MCF 10A (cell line): Measurements from ENCODE around the gene SLC38A1. TPM values are rescaled to one million over a fixed set of nuclear protein-coding genes. Genes with fewer than 3 reads are reported as not detected.

Experiments used
- BruUV-seq: library from RNA; stranded (reverse); fragments of 400-500 nt; replicated peaks from 2 replicates; lab custom pipeline; 2021; lab: Mats Ljungman, UMichigan
- CTCF ChIA-PET: fragments of 300-600 bp; sonication (Branson Sonifier 250); formaldehyde crosslinking; extraction: SDS; loops from one replicate; lab custom pipeline; 2021; ENCODE audit warnings: antibody characterized with exemption, inconsistent platforms; lab: Yijun Ruan, JAX
- POLR2A ChIA-PET: fragments of 300-600, 350-650 bp; sonication (Branson Sonifier 250); formaldehyde crosslinking; extraction: SDS; loops from one replicate; lab custom pipeline; 2020; ENCODE audit warnings: antibody characterized with exemption, inconsistent platforms; lab: Yijun Ruan, JAX
- DNase-seq: peaks from one replicate; pipeline ENCODE4 v3.0.0-alpha.2; 2018; ENCODE audit not compliant: unreplicated experiment
- H3K27ac Mint-ChIP-seq: one replicate; pipeline ENCODE4 v1.8.0; 2022; ENCODE audit warnings: mild to moderate bottlenecking, low read depth, mixed read lengths; ENCODE audit not compliant: unreplicated experiment
- H3K27me3 Mint-ChIP-seq: one replicate; pipeline ENCODE4 v1.8.0; 2022; ENCODE audit warnings: mixed read lengths; ENCODE audit not compliant: insufficient read depth, unreplicated experiment
- H3K36me3 Mint-ChIP-seq: one replicate; pipeline ENCODE4 v1.8.0; 2022; ENCODE audit warnings: mild to moderate bottlenecking, moderate library complexity, mixed read lengths; ENCODE audit not compliant: insufficient read depth, unreplicated experiment
- H3K4me1 Mint-ChIP-seq: one replicate; pipeline ENCODE4 v1.8.0; 2022; ENCODE audit warnings: mixed read lengths; ENCODE audit not compliant: insufficient read depth, unreplicated experiment
- H3K4me3 Mint-ChIP-seq: one replicate; pipeline ENCODE4 v1.8.0; 2022; ENCODE audit warnings: mild to moderate bottlenecking, moderate library complexity, mixed read lengths; ENCODE audit not compliant: unreplicated experiment
- H3K9me3 Mint-ChIP-seq: one replicate; pipeline ENCODE4 v1.8.0; 2022; ENCODE audit warnings: mixed read lengths; ENCODE audit not compliant: unreplicated experiment
- intact Hi-C: fragments of 100-400 bp; cut with micrococcal nuclease; formaldehyde crosslinking; loops from 2 replicates; pipeline ENCODE4 v1.14.1; 2022
- total RNA-seq: library from RNA; stranded (reverse); gene quantifications from 2 replicates; pipeline ENCODE4 v1.2.3, GENCODE V29; 2022
- TF ChIP-seq, protein P1 (sequence below): fragments of 200-600 bp; IDR thresholded peaks from one replicate; pipeline ENCODE4 v1.8.0; 2022; ENCODE audit warnings: antibody characterized with exemption, mild to moderate bottlenecking; ENCODE audit not compliant: unreplicated experiment

Gene SLC38A1
- total RNA-seq, 1 experiment from 2014 or later: 327 TPM

DNA sequence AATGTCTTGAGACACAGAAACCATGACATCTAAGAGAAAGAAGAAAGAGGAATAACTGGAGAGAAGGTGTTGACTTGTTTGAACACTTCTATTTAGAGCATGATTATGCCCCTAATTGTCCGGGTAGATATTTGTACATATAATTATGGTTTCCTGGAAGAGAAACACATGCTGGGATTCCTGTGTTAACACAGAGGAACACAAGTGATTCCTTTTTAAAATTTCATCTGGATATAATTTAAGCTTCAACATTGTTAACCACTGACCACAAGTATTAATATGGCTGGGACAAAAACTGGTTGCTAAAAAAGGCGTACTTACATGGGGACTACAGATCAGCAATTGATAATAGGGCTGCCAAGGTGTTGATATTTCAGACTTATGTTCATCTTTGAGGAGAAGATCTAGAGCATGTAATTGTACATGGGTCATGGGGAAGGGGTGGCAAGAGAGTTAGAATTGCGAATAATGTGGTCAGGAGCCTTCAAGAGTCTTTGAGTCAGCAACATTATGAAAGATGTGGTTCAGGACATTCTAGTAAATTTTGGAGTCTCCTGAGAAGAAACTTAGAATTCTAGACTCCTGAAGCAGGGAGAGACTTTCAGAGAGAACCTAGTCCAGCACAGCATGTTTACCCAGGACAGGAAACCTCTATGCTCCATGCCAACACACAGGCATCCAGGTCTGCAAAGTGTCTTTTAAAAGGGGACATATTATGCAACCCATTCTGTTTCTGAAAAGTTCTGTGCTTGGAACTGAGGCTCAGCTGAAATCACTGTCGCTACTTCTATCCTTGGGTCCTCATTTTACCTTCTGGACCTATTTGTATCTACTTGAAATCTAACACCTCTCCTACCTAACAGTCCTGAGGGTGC, 56.5 kb downstream of the SLC38A1 start:
- TF ChIP-seq, protein P1, sequence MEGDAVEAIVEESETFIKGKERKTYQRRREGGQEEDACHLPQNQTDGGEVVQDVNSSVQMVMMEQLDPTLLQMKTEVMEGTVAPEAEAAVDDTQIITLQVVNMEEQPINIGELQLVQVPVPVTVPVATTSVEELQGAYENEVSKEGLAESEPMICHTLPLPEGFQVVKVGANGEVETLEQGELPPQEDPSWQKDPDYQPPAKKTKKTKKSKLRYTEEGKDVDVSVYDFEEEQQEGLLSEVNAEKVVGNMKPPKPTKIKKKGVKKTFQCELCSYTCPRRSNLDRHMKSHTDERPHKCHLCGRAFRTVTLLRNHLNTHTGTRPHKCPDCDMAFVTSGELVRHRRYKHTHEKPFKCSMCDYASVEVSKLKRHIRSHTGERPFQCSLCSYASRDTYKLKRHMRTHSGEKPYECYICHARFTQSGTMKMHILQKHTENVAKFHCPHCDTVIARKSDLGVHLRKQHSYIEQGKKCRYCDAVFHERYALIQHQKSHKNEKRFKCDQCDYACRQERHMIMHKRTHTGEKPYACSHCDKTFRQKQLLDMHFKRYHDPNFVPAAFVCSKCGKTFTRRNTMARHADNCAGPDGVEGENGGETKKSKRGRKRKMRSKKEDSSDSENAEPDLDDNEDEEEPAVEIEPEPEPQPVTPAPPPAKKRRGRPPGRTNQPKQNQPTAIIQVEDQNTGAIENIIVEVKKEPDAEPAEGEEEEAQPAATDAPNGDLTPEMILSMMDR: no peak
- Mint-ChIP-seq H3K4me3 (no peak overlapping the region), H3K36me3 (peaks cover 67% of the 10 kb centered on the region), H3K27ac (peak overlapping the region; percentile 52), H3K4me1 (peaks cover 51% of the 10 kb centered on the region), H3K9me3 (no peaks in the 10 kb centered on the region), H3K27me3 (no peaks in the 10 kb centered on the region)
- CTCF ChIA-PET: no interaction called here
- POLR2A ChIA-PET: interaction anchor here (0.6 to 1.8 kb wide), 2 partner anchors 52 to 56 kb away, joined by 4 to 6 read pairs; partner anchors contain the start of gene SLC38A1
- BruUV-seq: no TSS peak
- intact Hi-C loops: no loop called here
- no peak for DNase-seq

DNA sequence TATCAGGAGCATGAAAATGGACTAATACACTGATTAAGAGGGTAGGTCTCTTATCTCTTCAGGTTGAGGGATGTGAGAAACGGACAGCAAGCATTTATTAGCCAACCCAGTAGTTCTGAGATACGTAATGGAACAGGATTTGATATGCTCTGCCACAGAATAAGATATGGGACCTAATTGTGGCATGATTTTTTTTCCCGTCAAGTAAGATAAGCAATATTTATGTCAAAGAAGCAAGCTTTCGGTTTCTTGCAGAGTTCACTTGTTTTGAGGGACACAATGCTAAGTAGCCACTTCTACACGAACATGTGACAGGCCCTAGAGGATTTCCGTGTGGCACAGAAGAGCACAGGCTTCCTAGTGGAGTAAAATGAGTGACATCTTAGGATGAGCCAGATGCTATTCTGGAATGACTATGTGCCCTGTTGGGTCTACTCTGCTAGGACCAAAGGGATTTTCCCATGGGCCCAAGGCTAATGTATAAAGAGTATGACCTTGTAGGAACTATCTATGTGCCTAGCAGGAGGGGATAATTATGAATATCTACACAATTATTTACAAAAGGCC, 57.9 kb downstream of the SLC38A1 start:
- no TSS peak for BruUV-seq
- H3K27ac Mint-ChIP-seq: peak overlapping the region; percentile 52
- DNase-seq: no peak
- CTCF ChIA-PET: interaction anchor here (1.3 kb wide), 1 partner anchor 85 kb away, joined by 4 read pairs; no protein-coding TSS in a partner anchor
- H3K27me3 Mint-ChIP-seq: no peaks in the 10 kb centered on the region
- peaks cover 47% of the 10 kb centered on the region for H3K4me1 Mint-ChIP-seq
- TF ChIP-seq, protein P1: no peak
- no peak overlapping the region for H3K4me3 Mint-ChIP-seq
- POLR2A ChIA-PET: no interaction called here
- no peaks in the 10 kb centered on the region for H3K9me3 Mint-ChIP-seq
- intact Hi-C loops: no loop called here
- H3K36me3 Mint-ChIP-seq: peaks cover 72% of the 10 kb centered on the region

DNA sequence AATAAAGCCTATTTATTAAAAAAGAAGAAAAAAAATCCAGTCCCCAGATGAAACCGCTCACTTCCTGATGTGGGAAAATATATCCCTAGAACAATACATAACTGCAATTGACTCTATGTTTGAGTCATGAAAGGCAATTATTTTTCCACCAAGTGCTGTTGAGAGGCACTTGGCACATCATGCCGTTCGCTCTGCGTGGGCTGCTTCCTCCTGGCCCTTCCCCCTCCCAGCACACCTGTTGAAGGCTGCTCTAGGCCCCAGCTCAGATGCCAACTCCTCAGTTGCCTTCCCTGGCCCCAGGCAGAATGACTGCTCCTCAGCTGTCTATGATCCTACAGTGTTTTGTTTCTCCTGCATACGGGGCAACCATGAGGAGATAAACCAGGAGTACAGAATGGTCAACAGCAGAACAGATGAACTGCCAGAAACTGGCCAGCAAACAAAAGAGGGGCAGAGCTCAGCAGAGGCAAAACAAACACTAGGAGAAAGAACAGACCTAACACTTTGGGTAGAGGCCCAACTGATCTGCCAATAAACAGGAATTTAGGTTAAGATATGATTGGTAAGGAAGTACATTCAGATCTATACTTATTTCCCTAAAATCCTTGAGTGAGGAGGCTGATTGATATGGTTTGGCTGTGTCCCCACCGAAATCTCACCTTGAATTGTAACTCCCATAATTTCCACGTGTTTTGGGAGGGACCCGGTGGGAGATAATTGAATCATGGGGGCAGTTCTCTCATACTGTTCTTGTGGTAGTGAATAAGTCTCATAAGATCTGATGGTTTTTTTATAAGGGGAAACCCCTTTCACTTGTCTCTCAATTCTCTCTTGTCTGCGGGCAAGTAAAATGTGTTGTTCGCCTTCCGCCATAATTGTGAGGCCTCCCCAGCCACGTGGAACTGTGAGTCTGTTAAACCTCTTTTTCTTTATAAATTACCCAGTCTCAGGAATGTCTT, 58.6 kb downstream of the SLC38A1 start:
- TF ChIP-seq, protein P1: no peak
- Mint-ChIP-seq H3K36me3 (peaks cover 73% of the 10 kb centered on the region), H3K4me3 (no peak overlapping the region), H3K27me3 (no peaks in the 10 kb centered on the region), H3K9me3 (no peaks in the 10 kb centered on the region), H3K27ac (peak overlapping the region; percentile 52), H3K4me1 (peaks cover 43% of the 10 kb centered on the region)
- ChIA-PET POLR2A (interaction anchor here (0.7 to 4.2 kb wide), 7 partner anchors 12 to 156 kb away, joined by 3 to 28 read pairs (median 5); partner anchors contain the start of gene SLC38A1), CTCF (interaction anchor here (1.3 kb wide), 1 partner anchor 85 kb away, joined by 4 read pairs; no protein-coding TSS in a partner anchor)
- intact Hi-C loops: no loop called here
- no TSS peak for BruUV-seq
- peak; percentile 95 for DNase-seq
